Measurements from ENCODE around the gene KIF18B.
"Not testable (repeated sequence)": the region's sequence is repeated elsewhere in the genome, so short reads cannot be mapped to it uniquely, and the experiment has no call there.

Gene KIF18B

GRCh38 chr17:44969144-44969780, 21.7 kb upstream of the KIF18B start:
- no peak for DNase-seq (ENCODE audit: low read depth)

- peak; percentile 63 for DNase-seq (ENCODE audit: low read depth)
Measured at GRCh38 chr17:44968225-44969143, 20.9 kb upstream of the KIF18B start, which contains the start of gene C1QL1. Gene C1QL1, minus strand, starts transcription at chr17:44968303. Its CDS starts 255 bp downstream, at chr17:44968048.

GRCh38 chr17:44967907-44968224, 20.3 kb upstream of the KIF18B start:
- DNase-seq (ENCODE audit: low read depth) = no peak

DNA sequence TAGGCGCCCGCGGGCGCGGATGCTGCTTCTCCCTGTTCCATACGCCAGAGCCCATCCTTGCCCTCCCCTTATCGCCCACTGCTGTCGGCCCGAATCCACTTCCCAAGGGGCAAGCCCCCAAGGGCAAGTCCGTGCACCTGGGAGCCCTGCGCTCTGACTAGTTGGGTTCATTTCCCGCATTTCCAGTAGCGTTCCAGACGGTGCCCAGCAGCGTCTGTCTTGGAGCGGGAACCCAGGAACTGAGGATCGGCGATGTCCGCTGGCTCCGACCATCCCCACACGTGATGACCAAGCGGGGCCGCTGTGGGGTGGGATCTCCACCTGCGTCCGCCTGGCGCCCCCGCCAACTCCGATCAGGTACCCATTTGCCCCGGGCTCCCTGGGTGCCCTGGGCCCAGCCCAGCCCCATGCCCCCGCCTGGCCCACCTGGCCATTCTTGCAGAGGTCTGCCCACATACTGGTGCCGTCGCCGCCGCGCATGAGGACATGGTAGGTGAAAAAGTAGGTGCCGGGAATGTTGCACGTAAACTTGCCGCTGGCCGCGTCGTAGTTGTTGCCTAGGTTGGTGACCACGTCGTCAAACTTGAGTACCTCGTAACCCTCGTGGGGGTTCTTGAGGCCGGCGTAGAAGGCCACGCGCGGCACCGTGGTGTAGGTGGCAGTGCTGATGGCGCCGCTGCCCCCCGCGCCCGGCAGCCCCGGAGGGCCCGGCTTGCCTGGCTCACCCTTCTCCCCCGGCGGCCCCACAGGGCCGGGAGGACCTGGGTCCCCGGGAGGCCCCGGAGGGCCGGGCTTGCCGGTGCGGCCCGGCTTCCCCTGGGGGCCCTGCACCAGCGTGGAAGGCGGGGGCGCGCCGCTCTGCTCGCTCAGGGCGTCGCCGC, 19.7 kb upstream of the KIF18B start:
- DNase-seq (ENCODE audit: low read depth) = no peak

- no peak for DNase-seq (ENCODE audit: low read depth)
Measured at GRCh38 chr17:44966348-44967025, 18.9 kb upstream of the KIF18B start.

DNA sequence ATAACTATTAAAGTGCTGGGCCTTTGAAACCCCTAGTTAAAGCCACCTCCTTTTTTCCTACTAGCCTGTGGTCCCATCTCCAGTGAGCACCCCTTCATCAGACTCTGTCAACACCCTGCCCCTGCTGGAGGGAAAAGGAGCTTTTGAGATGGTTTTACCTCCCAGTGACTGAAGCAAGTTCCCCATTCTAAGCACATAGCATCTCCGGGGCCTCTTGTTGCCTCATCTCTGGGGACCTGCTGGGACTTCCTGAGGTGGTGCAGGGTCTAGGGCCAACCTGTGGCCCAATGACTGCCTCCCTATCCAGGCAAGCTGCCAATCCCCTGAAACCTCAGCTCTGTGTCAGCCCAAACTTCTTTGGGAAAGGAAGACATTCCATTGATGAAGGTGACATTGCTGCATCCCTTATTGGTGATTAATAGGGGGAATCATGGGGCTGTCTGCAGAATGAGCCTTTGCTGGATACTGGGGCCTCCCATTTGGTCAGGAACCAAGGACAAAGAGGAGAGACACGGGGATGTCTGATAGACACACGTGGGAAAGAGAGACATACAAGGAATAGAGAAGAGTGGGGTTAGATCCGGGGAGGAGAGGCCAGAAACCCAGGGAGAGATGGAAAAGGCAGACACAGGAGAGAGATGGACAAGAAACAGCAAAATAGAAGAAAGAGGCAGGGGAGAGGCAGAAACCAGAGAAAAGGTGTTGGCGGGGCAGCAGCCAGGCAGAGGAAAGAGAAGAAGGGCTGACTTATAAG, 18.1 kb upstream of the KIF18B start:
- no peak for DNase-seq (ENCODE audit: low read depth)

GRCh38 chr17:44961921-44962350, 14.4 kb upstream of the KIF18B start:
- DNase-seq (ENCODE audit: low read depth) = no peak

DNA sequence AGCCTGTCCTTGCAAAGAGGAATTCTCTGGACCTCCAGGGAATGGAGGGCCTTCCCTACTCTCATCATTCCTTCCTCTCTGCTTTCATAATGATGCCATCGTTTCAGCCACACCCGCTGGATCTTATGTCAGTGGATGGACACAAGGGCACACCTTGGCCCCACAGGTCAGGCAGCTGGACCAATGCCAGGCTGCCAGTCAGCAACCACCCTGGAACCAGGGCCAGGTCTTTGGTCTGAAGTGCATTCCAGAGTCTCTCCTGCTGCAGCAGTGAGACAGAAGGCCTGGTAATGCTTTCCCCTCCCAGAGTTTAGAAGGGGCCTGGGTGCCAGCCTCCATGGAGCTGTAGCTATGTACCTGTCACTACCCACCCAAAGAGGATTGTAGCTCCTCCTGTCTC, 13.1 kb upstream of the KIF18B start:
- no peak for DNase-seq (ENCODE audit: low read depth)

DNA sequence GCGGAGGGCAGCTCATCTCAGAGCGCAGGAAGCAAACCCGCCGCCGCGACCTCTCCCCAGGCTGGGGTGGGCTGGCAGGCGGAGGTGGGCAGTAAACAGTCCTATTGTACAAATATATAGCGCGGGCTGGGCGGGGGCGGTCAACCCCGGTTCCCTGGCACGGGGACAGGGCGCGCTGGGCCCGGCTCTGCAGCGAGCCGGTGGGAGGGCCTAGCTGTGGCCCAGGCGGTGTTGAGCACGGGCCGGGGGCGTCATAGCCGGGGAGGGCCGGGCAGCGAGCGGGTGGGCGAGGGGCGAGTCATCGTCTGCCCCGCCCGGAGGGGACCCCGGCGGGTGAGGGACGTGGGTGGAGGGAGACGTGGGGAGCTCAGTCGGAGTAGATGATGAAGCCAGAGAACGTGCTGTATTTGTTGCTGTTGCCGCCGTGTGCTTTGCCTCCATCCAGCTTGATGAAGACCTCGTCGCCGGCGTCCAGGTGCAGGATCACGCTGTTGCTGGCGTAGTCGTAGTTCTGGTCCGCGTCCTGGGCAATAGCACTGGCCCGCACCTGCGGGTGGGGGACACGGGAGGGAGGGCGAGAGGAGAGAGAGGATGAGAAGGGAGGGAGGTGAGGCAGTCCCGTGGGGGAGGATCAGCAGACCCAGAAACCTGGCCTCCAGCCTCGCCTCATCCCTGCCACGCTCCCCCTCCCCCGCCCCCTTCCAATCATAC, 12.4 kb upstream of the KIF18B start:
- DNase-seq (ENCODE audit: low read depth) = no peak

DNA sequence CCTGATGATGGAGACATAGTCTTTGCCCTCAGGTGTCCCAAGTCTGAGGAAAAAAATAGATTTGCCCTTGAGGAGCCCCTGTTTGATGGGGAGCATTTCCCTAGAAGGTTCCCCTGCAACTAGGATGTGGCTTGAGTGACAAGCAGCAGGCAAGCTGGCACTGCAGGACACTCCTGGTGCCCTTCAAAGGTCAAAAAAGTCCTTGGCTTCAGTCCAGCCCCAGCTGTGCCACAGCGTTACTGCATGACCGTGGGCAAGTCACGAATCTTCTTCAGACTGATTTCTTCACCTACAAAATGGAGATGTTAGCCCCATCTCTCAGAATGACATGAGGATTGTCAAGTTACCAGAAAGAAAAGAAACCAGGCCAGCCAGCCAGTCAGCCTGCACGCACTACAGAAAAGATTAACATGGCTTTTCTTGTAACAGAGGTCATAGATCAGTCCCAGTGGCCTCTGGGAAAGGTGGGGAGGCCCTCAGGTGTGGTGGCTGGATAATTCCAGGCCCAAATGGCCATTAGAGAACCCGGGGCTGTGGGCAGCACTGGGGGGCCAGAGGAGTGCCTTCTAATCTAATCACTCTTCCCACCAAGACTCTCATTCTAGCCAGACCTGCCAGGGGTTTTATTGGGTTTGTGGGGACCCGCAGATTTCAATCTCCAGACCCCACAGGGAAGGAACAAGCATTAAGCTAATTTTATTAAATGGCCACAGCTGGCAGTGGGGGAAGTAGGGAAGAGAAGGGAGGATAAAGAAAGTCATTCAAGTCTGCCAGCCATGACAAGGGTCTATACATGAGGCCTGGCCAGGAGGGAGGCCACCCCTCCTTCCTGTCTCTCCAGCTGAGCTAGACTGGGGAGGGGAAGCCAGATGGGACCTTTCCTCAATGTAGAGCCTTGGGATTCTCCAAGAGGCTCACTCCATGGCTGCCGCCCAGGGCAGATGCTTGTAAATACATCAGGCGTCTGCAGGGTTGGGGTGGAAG, 9.7 kb upstream of the KIF18B start:
- DNase-seq (ENCODE audit: low read depth) = no peak

DNA sequence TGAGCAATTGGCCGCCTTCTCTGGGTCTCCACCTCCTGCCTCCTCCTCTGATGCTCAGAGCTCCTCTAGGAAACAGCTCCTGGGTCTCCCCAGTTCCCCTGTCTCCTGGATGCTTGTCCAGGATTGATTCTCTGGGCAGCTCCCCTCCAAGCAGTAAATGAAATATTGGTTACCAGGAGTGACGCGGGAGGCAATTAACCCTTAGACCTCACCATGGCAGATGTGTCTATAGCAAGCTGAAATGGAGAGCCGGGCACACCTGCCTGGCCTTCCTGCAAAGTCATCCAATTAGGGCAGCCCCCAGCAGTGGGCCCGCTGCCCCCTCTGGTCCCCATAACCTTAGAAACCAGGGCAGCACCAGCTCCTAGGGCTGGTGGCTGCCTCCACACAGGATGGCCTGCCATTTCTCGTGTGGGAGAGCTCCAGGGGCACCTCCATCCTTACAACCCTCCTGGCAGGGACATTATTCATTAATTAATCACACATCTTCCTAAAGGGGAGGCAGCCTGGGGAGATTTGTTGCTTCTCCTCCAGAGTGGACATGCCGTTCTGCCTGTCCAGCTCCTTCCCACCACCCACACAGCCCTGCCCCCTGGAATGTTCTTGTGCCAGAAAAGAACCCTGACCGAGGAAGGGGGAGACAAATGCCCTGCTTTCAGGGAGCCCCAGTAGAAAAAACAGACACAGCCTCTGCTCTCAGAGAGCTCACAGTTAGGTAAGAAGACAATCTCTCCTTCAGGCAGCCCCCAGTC, 8.3 kb upstream of the KIF18B start:
- DNase-seq (ENCODE audit: low read depth) = no peak

DNA sequence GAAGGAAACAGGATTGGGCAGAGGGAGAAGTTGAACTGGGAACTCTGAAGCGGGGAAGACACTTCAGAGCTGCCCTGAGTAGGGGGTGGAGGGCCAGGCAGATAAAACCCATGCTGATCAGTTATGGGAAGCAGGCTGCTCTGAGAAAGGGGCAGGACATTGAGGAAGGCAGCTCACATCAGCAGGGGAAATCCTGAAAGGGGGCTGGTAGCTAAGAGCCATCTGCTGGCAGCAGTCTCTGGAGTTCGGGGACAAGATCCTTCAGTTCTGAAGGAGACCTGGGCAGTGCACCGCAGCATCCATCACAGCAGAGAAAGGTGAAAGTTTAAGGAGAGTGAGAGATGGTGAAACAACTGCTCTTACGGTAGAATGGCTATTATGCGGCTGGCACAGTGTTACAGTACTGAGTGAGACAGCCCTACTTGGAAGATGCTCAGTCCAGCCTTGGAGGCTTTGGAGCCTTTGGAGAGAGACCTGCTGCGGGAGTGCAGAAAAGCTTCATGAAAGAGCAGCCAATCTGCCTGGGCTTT, 5.4 kb upstream of the KIF18B start:
- no peak for DNase-seq (ENCODE audit: low read depth)

- no peak for DNase-seq (ENCODE audit: low read depth)
Measured at GRCh38 chr17:44948315-44948795, 782 bp upstream of the KIF18B start.

GRCh38 chr17:44945652-44946051, 1.9 kb downstream of the KIF18B start:
- DNase-seq (ENCODE audit: low read depth) = not testable (repeated sequence)

GRCh38 chr17:44942456-44942855, 5.1 kb downstream of the KIF18B start:
- no peak for DNase-seq (ENCODE audit: low read depth)

- DNase-seq (ENCODE audit: low read depth) = no peak
Measured at GRCh38 chr17:44941712-44942331, 5.8 kb downstream of the KIF18B start.

DNA sequence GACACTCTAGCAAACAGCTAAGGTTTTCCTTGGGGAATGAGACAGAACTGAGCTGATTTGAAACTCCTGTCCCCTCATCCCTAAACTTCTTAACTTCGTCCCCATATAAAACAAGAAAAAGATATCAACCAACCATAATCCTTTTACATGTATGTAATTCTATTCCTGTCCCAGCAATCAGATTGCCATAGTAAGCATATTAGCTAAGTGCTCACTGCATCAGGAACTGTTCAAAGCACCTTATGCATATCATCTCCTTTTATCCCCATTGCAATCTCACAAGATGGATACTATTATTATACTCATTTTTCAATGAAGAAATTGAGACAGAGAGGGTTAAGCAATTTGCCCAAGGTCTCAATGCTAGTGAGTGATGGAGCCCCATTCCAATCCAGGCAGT, 6.8 kb downstream of the KIF18B start:
- DNase-seq (ENCODE audit: low read depth) = no peak

GRCh38 chr17:44940317-44940716, 7.3 kb downstream of the KIF18B start:
- no peak for DNase-seq (ENCODE audit: low read depth)

Measured in stimulated activated CD8-positive, alpha-beta memory T cell treated with anti-CD3 and anti-CD28 coated beads, Interleukin-15, amount 100 ng/mL, for 1 hour (primary cell).